C4-2B (cell line): Measurements from ENCODE around the gene DLG2.

Source experiments
- H3K27ac ChIP-seq: fragments of 450-650 bp; 2 replicates; pipeline ENCODE4 v1.5.1; 2017
- CTCF ChIP-seq: fragments of 450-650 bp; conservative IDR thresholded peaks from 2 replicates; pipeline ENCODE4 v1.5.1; 2017; ENCODE audit warnings: mild to moderate bottlenecking
- ZFX ChIP-seq: fragments of 450-650 bp; IDR thresholded peaks from 2 replicates; pipeline ENCODE4 v1.6.1; 2017

The DLG2 gene

GRCh38 chr11:84837402-84838069 lies 789.6 kb downstream of the DLG2 start:
- TF ChIP-seq CTCF (no peak), ZFX (no peak)
- no peak overlapping the region for H3K27ac ChIP-seq

- TF ChIP-seq CTCF = no peak
- no peak for TF ChIP-seq ZFX
Observed at GRCh38 chr11:84836371-84836770, 790.8 kb downstream of the DLG2 start.

GRCh38 chr11:84833488-84834088 lies 793.6 kb downstream of the DLG2 start:
- H3K27ac ChIP-seq = no peak overlapping the region
- TF ChIP-seq CTCF (no peak), ZFX (no peak)

More at GRCh38 chr11:84836371-84836770, 790.8 kb downstream of the DLG2 start:
- no peak overlapping the region for H3K27ac ChIP-seq

- TF ChIP-seq CTCF = no peak
- TF ChIP-seq ZFX = no peak
- H3K27ac ChIP-seq = no peak overlapping the region
Observed at GRCh38 chr11:84830372-84830771, 796.8 kb downstream of the DLG2 start.

GRCh38 chr11:84829162-84829561 lies 798.0 kb downstream of the DLG2 start:
- no peak overlapping the region for H3K27ac ChIP-seq
- no peak for TF ChIP-seq ZFX
- no peak for TF ChIP-seq CTCF

GRCh38 chr11:84828616-84829015 lies 798.5 kb downstream of the DLG2 start:
- H3K27ac ChIP-seq = no peak overlapping the region
- TF ChIP-seq CTCF = no peak
- TF ChIP-seq ZFX = no peak

- H3K27ac ChIP-seq = no peak overlapping the region
- TF ChIP-seq ZFX (no peak), CTCF (no peak)
Observed at GRCh38 chr11:84825106-84825660, 802.0 kb downstream of the DLG2 start.
